HepG2 (cell line): ENCODE data around the gene KRTAP19-8. TPM values are rescaled to one million over a fixed set of nuclear protein-coding genes. Genes with fewer than 3 reads are reported as not detected.
A peak's percentile ranks its signal among the peaks of the same experiment; 100 is the strongest.

ENCODE experiments used
- ATAC-seq: fragments of 200-7000 bp; cut with Tn5 transposase; 3 replicates; pipeline ENCODE4 v1.9.1; 2020; ENCODE audit warnings: mild to moderate bottlenecking, moderate library complexity
- BruUV-seq: library from RNA; stranded (reverse); fragments of 400-500 nt; replicated peaks from 2 replicates; lab custom pipeline; 2021; lab: Mats Ljungman, UMichigan
- CTCF ChIA-PET: fragments of 300-600 bp; formaldehyde crosslinking; extraction: SDS; loops from one replicate; lab custom pipeline; 2021; ENCODE audit warnings: low total read pairs, inconsistent platforms, low intra/inter-chr PET ratio; lab: Yijun Ruan, JAX
- POLR2A ChIA-PET: fragments of 350-600 bp; sonication (Branson Sonifier 250); formaldehyde crosslinking; loops from one replicate; lab custom pipeline; 2020; ENCODE audit warnings: antibody characterized with exemption, inconsistent platforms; lab: Yijun Ruan, JAX
- DNase-seq: peaks from one replicate; pipeline ENCODE4 v3.0.0-alpha.2; 2015; ENCODE audit warnings: low spot score
- FAIRE-seq: peaks from 3 replicates; lab custom pipeline; 2011; peaks lifted over from hg19 to GRCh38; lab: Jason Lieb, UNC
- H2AFZ ChIP-seq: one replicate; pipeline ENCODE4 v1.6.1; 2011; ENCODE audit warnings: low read length, inconsistent platforms
- H3K27ac ChIP-seq: fragments of 300-600 bp; 3 replicates; pipeline ENCODE4 v1.8.0; 2011; ENCODE audit warnings: mixed run types, mild to moderate bottlenecking, mixed read lengths, low read length, inconsistent platforms; ENCODE audit not compliant: insufficient read depth; ENCODE audit errors: extremely low read length
- H3K27me3 ChIP-seq, 2 experiments: fragments of 200-600 bp in 1 of 2; 2 replicates in 1 of 2; 3 replicates in 1 of 2; pipeline versions ENCODE4 v1.6.0 to v1.8.0; 2011; ENCODE audit warnings: low read length in 2 of 2, mild to moderate bottlenecking in 2 of 2, moderate library complexity in 2 of 2, inconsistent platforms in 1 of 2; ENCODE audit not compliant: insufficient read depth in 2 of 2, control insufficient read depth in 1 of 2
- H3K36me3 ChIP-seq, 2 experiments: fragments of 200-600 bp in 1 of 2; replicated peaks in 1 of 2; 2 replicates in 1 of 2; 3 replicates in 1 of 2; pipeline versions ENCODE4 v1.5.1 to v1.8.0; 2011; ENCODE audit warnings: low read length in 2 of 2, inconsistent platforms in 1 of 2; ENCODE audit not compliant: insufficient read depth in 2 of 2, control insufficient read depth in 1 of 2
- H3K4me1 ChIP-seq: 2 replicates; pipeline ENCODE4 v1.5.1; 2012; ENCODE audit warnings: low read length, inconsistent platforms; ENCODE audit not compliant: insufficient read depth
- H3K4me2 ChIP-seq: 2 replicates; pipeline ENCODE4 v1.6.0; 2011; ENCODE audit warnings: low read depth, low read length, inconsistent platforms
- H3K4me3 ChIP-seq, 3 experiments: fragments of 200-600 bp in 1 of 3; sonication (generic), shearing (Covaris generic) in 1 of 3; replicated peaks in 1 of 3; 2 replicates each; pipeline ENCODE4 v1.5.1; 2011 to 2016; ENCODE audit warnings: low read length in 3 of 3, inconsistent platforms in 2 of 3, low read depth in 2 of 3, mild to moderate bottlenecking in 2 of 3, control low read depth in 1 of 3, mixed read lengths in 1 of 3; ENCODE audit not compliant: insufficient read depth in 1 of 3
- H3K79me2 ChIP-seq: one replicate; pipeline ENCODE4 v1.6.1; 2011; ENCODE audit warnings: low read length, inconsistent platforms; ENCODE audit not compliant: insufficient read depth
- H3K9ac ChIP-seq: 2 replicates; pipeline ENCODE4 v1.6.0; 2011; ENCODE audit warnings: mild to moderate bottlenecking, low read depth, low read length, inconsistent platforms; ENCODE audit not compliant: insufficient read depth
- H3K9me3 ChIP-seq: 2 replicates; pipeline ENCODE4 v1.5.1; 2012; ENCODE audit warnings: mild to moderate bottlenecking, low read length
- H4K20me1 ChIP-seq: 2 replicates; pipeline ENCODE4 v1.6.0; 2011; ENCODE audit warnings: inconsistent platforms, mild to moderate bottlenecking, low read length, moderate library complexity; ENCODE audit not compliant: insufficient read depth
- ARID4A ChIP-seq: sonication (generic); formaldehyde crosslinking; IDR thresholded peaks from 2 replicates; pipeline ENCODE4 v1.5.0; 2020; ENCODE audit warnings: mild to moderate bottlenecking, missing genetic modification reagents, borderline replicate concordance
- ARNT2 ChIP-seq: sonication (generic); formaldehyde crosslinking; IDR thresholded peaks from 2 replicates; pipeline ENCODE4 v1.8.0; 2022; ENCODE audit warnings: mild to moderate bottlenecking, low read depth, missing genetic modification reagents, moderate library complexity
- DNMT1 ChIP-seq: sonication (generic); formaldehyde crosslinking; IDR thresholded peaks from 2 replicates; pipeline ENCODE4 v1.5.1; 2020; ENCODE audit warnings: mild to moderate bottlenecking, missing genetic modification reagents
- KAT2B ChIP-seq: fragments of 150-350 bp; IDR thresholded peaks from 2 replicates; pipeline ENCODE4 v1.6.1; 2014; ENCODE audit warnings: low read depth, low read length, borderline replicate concordance
- SUZ12 ChIP-seq: fragments of 150-350 bp; IDR thresholded peaks from 2 replicates; pipeline ENCODE4 v1.6.1; 2014; ENCODE audit warnings: low read depth, low read length
- ZNF12 ChIP-seq: sonication (generic); formaldehyde crosslinking; IDR thresholded peaks from 2 replicates; pipeline ENCODE4 v1.5.0; 2020; ENCODE audit warnings: missing genetic modification reagents
- ZNF296 ChIP-seq: sonication (generic); formaldehyde crosslinking; conservative IDR thresholded peaks from 2 replicates; pipeline ENCODE4 v1.5.0; 2020; ENCODE audit warnings: mild to moderate bottlenecking, missing genetic modification reagents
- in situ Hi-C: cut with HindIII; loops from 2 replicates; pipeline ENCODE4 v1.10.0; 2017; ENCODE audit warnings: low pct_unique_long_range_greater_than_20kb; ENCODE audit not compliant: extremely low pct_ligation_motif_present
- intact Hi-C: fragments of 100-400 bp; cut with micrococcal nuclease; formaldehyde crosslinking; loops from one replicate; pipeline ENCODE4 v1.10.0; 2022; ENCODE audit not compliant: unreplicated experiment
- polyA plus RNA-seq, 8 experiments: library from polyadenylated mRNA; depleted of rRNA in 3 of 8; stranded (reverse) in 7 of 8; unstranded in 1 of 8; fragments of >200 nt; fragmentation: Illumina TruSeq in 4 of 8; extraction: Trizol in 4 of 8; gene quantifications; 2 replicates each; pipeline versions ENCODE4 v1.2.1 to v1.2.3, GENCODE V29; 2011 to 2016; ENCODE audit warnings: low read depth in 4 of 8, missing spikeins in 1 of 8, mixed read lengths in 1 of 8; ENCODE audit not compliant: insufficient read depth in 1 of 8
- total RNA-seq, 5 experiments: library from RNA; depleted of rRNA; stranded (reverse); fragments of >200 nt; fragmentation: Illumina TruSeq; extraction: Trizol; gene quantifications; 2 replicates each; pipeline ENCODE4 v1.2.3, GENCODE V29; 2016; ENCODE audit warnings: low read depth in 1 of 5

The KRTAP19-8 gene
- total and polyA plus RNA-seq, 2 of the 13 experiments (the other 11 are each of a cell fraction or from before 2014, with no cell fraction given) = not detected

- TF ChIP-seq ARNT2 (CRISPR knock-in tag) (no peak), DNMT1 (no peak), SUZ12 (no peak), KAT2B (no peak)
Measured at GRCh38 chr21:31041295-31042079, 3.2 kb upstream of the KRTAP19-8 start (continued).

DNA sequence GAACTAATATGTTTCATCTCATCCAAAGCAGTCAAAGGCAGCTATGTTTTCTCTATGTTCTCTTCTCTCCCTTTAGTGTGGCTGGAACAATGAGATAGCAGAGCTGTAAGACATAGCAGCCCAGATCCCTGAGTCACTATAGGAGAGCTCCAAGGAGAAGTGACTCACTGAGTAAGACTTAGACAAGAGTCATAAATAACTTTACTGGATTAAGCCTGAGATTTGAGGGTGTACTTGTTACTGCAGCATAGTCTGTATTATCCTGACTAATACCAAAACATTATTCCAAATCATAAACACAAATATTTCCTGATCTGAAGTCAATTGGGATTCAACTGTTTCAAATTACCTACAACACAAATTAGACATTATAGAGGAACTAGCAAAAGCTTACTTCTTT lies 3.9 kb downstream of the KRTAP19-8 start:
- no TSS peak for BruUV-seq
- no peaks in the 10 kb centered on the region for H3K36me3 ChIP-seq
- no peak overlapping the region for H3K4me3 ChIP-seq
- no peaks in the 10 kb centered on the region for H3K79me2 ChIP-seq
- ChIA-PET POLR2A (no interaction called here), CTCF (no interaction called here)
- DNase-seq (no peak), FAIRE-seq (no peak), ATAC-seq (no peak)
- no peak overlapping the region for H2AFZ ChIP-seq
- in situ Hi-C loops = no loop called here
- H3K27me3 ChIP-seq = no peaks in the 10 kb centered on the region
- H3K27ac ChIP-seq = no peak overlapping the region
- no peak overlapping the region for H3K4me2 ChIP-seq
- 0 out of 2 replicates have a peak, but pooled peaks have one; percentile 22 for TF ChIP-seq ZNF12 (CRISPR knock-in tag)
- TF ChIP-seq ZNF296 = no peak
- TF ChIP-seq ARID4A = no peak
- no peak overlapping the region for H3K9ac ChIP-seq
- no peaks in the 10 kb centered on the region for H3K4me1 ChIP-seq
- no peaks in the 10 kb centered on the region for H4K20me1 ChIP-seq
- intact Hi-C loops = no loop called here
- peaks cover 77% of the 10 kb centered on the region for H3K9me3 ChIP-seq
